ENCODE data around the gene SULT1C4.

DNA sequence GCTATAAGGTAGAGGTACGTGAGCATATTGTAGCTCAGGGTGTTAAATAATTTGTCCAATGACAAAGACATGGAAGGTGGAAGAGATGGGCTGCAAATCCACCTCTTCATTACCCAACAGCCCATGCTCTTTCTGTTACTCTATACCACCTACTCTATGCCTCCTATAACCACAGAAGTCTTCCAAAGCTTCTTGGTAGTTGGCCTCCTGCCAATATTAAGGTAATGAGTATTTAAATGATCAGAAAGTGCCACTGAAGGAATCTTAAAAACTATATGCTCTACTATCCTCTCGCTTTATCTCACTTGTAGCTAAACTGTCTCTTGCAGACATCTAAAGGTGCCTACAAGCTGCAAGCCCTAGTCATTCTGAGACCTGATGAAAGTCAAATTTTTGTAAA lies 48.0 kb upstream of the SULT1C4 start:
- TF ChIP-seq BHLHE40 (IDR thresholded peaks at IDR 0.05; ENCODE audit: borderline replicate concordance), result no peak
- no peak for TF ChIP-seq TARDBP (IDR thresholded peaks at IDR 0.05)
- no peak for TF ChIP-seq ARNT (IDR thresholded peaks at IDR 0.05)
- no peak for TF ChIP-seq FOXM1 (IDR thresholded peaks at IDR 0.05; ENCODE audit: borderline replicate concordance)
- TF ChIP-seq, protein P1, sequence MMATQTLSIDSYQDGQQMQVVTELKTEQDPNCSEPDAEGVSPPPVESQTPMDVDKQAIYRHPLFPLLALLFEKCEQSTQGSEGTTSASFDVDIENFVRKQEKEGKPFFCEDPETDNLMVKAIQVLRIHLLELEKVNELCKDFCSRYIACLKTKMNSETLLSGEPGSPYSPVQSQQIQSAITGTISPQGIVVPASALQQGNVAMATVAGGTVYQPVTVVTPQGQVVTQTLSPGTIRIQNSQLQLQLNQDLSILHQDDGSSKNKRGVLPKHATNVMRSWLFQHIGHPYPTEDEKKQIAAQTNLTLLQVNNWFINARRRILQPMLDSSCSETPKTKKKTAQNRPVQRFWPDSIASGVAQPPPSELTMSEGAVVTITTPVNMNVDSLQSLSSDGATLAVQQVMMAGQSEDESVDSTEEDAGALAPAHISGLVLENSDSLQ (IDR thresholded peaks at IDR 0.05), result no peak
- TF ChIP-seq SP1 (IDR thresholded peaks at IDR 0.05), result no peak
- no peak for TF ChIP-seq SUZ12 (IDR thresholded peaks at IDR 0.05)
- no peak for TF ChIP-seq FOXK2 (IDR thresholded peaks at IDR 0.05)
- no peak for TF ChIP-seq LEF1 (IDR thresholded peaks at IDR 0.05; ENCODE audit: borderline replicate concordance)
- no peak for TF ChIP-seq HDGF (IDR thresholded peaks at IDR 0.05; ENCODE audit: borderline replicate concordance)

All from HEK293T (cell line).